IMR-90 (cell line): ENCODE measurements around the gene TPST1. TPM values are rescaled to one million over a fixed set of nuclear protein-coding genes. Genes with fewer than 3 reads are reported as not detected.
A peak's percentile ranks its signal among the peaks of the same experiment; 100 is the strongest.

ENCODE experiments used
- ATAC-seq: fragments of 200-7000 bp; cut with Tn5 transposase; 2 replicates; pipeline ENCODE4 v1.9.1; 2020; ENCODE audit warnings: low read depth, mild to moderate bottlenecking, moderate library complexity
- BruUV-seq: library from RNA; stranded (reverse); fragments of 400-500 nt; replicated peaks from 2 replicates; lab custom pipeline; 2021; lab: Mats Ljungman, UMichigan
- CTCF ChIA-PET: fragments of 300-600 bp; formaldehyde crosslinking; extraction: SDS; loops from one replicate; lab custom pipeline; 2021; ENCODE audit warnings: antibody characterized with exemption; lab: Yijun Ruan, JAX
- POLR2A ChIA-PET: fragments of 300-600 bp; sonication (Branson Sonifier 250); formaldehyde crosslinking; loops from one replicate; lab custom pipeline; 2022; ENCODE audit warnings: antibody characterized with exemption; ENCODE audit not compliant: unreplicated experiment; lab: Charles Lee
- DNase-seq: peaks from one replicate; pipeline ENCODE4 v3.0.0; 2013
- H2AFZ ChIP-seq: replicated peaks from 2 replicates; pipeline ENCODE3; 2013; ENCODE audit warnings: low read length, mild to moderate bottlenecking; ENCODE audit not compliant: poor library complexity
- H2AK5ac ChIP-seq: 2 replicates; pipeline ENCODE4 v1.6.1; 2013; ENCODE audit warnings: low read depth, low read length, inconsistent platforms
- H2AK9ac ChIP-seq: replicated peaks from 2 replicates; pipeline ENCODE3; 2013; ENCODE audit warnings: mild to moderate bottlenecking, low read depth, low read length, moderate library complexity; ENCODE audit not compliant: poor library complexity
- H2BK120ac ChIP-seq: 2 replicates; pipeline ENCODE4 v1.6.1; 2013; ENCODE audit warnings: low read depth, low read length, inconsistent platforms
- H2BK15ac ChIP-seq: 3 replicates; pipeline ENCODE4 v1.6.1; 2013; ENCODE audit warnings: low read depth, low read length, inconsistent platforms
- H2BK20ac ChIP-seq: 2 replicates; pipeline ENCODE4 v1.6.1; 2013; ENCODE audit warnings: low read depth, mild to moderate bottlenecking, inconsistent platforms, low read length, moderate library complexity
- H2BK5ac ChIP-seq: 2 replicates; pipeline ENCODE4 v1.6.1; 2013; ENCODE audit warnings: mild to moderate bottlenecking, low read depth, low read length, inconsistent platforms; ENCODE audit not compliant: poor library complexity, severe bottlenecking
- H3K14ac ChIP-seq: replicated peaks from 2 replicates; pipeline ENCODE4 v1.6.1; 2013; ENCODE audit warnings: low read depth, low read length, inconsistent platforms
- H3K18ac ChIP-seq: 2 replicates; pipeline ENCODE4 v1.6.1; 2013; ENCODE audit warnings: low read depth, low read length, control low read depth
- H3K23ac ChIP-seq: 2 replicates; pipeline ENCODE4 v1.6.1; 2013; ENCODE audit warnings: low read depth, low read length, inconsistent platforms
- H3K27ac ChIP-seq: 2 replicates; pipeline ENCODE4 v1.5.1; 2013; ENCODE audit warnings: mild to moderate bottlenecking, control low read depth, low read length; ENCODE audit not compliant: insufficient read depth
- H3K27me3 ChIP-seq: 2 replicates; pipeline ENCODE4 v1.6.1; 2013; ENCODE audit warnings: low read length; ENCODE audit not compliant: control insufficient read depth, insufficient read depth
- H3K36me3 ChIP-seq: 2 replicates; pipeline ENCODE4 v1.6.1; 2013; ENCODE audit warnings: low read length, mixed read lengths; ENCODE audit not compliant: control insufficient read depth, insufficient read depth
- H3K4ac ChIP-seq: 2 replicates; pipeline ENCODE4 v1.6.1; 2013; ENCODE audit warnings: low read depth, low read length, inconsistent platforms
- H3K4me1 ChIP-seq: 2 replicates; pipeline ENCODE4 v1.6.1; 2013; ENCODE audit warnings: low read length, mixed read lengths; ENCODE audit not compliant: control insufficient read depth, insufficient read depth
- H3K4me2 ChIP-seq: 2 replicates; pipeline ENCODE4 v1.6.1; 2013; ENCODE audit warnings: low read depth, mild to moderate bottlenecking, control low read depth, low read length, moderate library complexity
- H3K4me3 ChIP-seq: 2 replicates; pipeline ENCODE4 v1.5.1; 2013; ENCODE audit warnings: low read depth, mild to moderate bottlenecking, control low read depth, low read length, moderate library complexity; ENCODE audit not compliant: insufficient read depth
- H3K56ac ChIP-seq: 2 replicates; pipeline ENCODE4 v1.6.1; 2013; ENCODE audit warnings: low read length, inconsistent platforms; ENCODE audit not compliant: insufficient read depth; ENCODE audit errors: extremely low read depth
- H3K79me1 ChIP-seq, 2 experiments: 2 replicates each; pipeline ENCODE4 v1.6.1; 2013; ENCODE audit warnings: low read length in 2 of 2, inconsistent platforms in 1 of 2, low read depth in 1 of 2
- H3K9ac ChIP-seq: 2 replicates; pipeline ENCODE4 v1.6.1; 2013; ENCODE audit warnings: low read depth, low read length, control low read depth
- H3K9me1 ChIP-seq: 2 replicates; pipeline ENCODE4 v1.6.1; 2013; ENCODE audit warnings: low read length, inconsistent platforms; ENCODE audit not compliant: insufficient read depth
- H3K9me3 ChIP-seq: 2 replicates; pipeline ENCODE4 v1.6.1; 2013; ENCODE audit warnings: low read length; ENCODE audit not compliant: control insufficient read depth, insufficient read depth
- H4K20me1 ChIP-seq: 2 replicates; pipeline ENCODE4 v1.6.1; 2013; ENCODE audit warnings: low read length, inconsistent platforms; ENCODE audit not compliant: insufficient read depth
- H4K5ac ChIP-seq: 2 replicates; pipeline ENCODE4 v1.6.1; 2013; ENCODE audit warnings: mild to moderate bottlenecking, low read depth, low read length, control low read depth
- H4K8ac ChIP-seq, 2 experiments: 2 replicates each; pipeline ENCODE4 v1.6.1; 2013; ENCODE audit warnings: low read depth in 2 of 2, low read length in 2 of 2, control low read depth in 1 of 2, inconsistent platforms in 1 of 2
- H4K91ac ChIP-seq: 2 replicates; pipeline ENCODE4 v1.6.1; 2013; ENCODE audit warnings: low read depth, low read length, inconsistent platforms; ENCODE audit not compliant: insufficient read depth
- CEBPB ChIP-seq: IDR thresholded peaks from 2 replicates; pipeline ENCODE4 v1.6.1; 2012; ENCODE audit warnings: low read depth, low read length, improper control_type of control experiment
- ELK1 ChIP-seq: fragments of 150-350 bp; IDR thresholded peaks from 2 replicates; pipeline ENCODE4 v1.6.1; 2016; ENCODE audit warnings: low read depth, mild to moderate bottlenecking, low read length, moderate library complexity, borderline replicate concordance
- FOS ChIP-seq: fragments of 150-350 bp; IDR thresholded peaks from 2 replicates; pipeline ENCODE4 v1.6.1; 2016; ENCODE audit warnings: low read depth, low read length
- WGBS, 2 experiments: methylation state at CpG; one replicate each; pipeline versions ENCODE4 v1.1.5 to v1.1.7; 2013; ENCODE audit warnings: missing lambda C conversion rate in 2 of 2; ENCODE audit not compliant: insufficient read length in 1 of 2; ENCODE audit errors: extremely low coverage in 2 of 2; 5-methylcytosine and 5-hydroxymethylcytosine counted together
- dilution Hi-C: fragments of 300-500 bp; cut with HindIII; formaldehyde crosslinking; loops from one replicate; pipeline ENCODE4 v1.14.3; 2018; ENCODE audit warnings: low sequenced_read_pairs; ENCODE audit not compliant: unreplicated experiment
- in situ Hi-C: fragments of 300-500 bp; cut with MboI; formaldehyde crosslinking; loops from 3 replicates; pipeline ENCODE4 v1.14.3; 2019; ENCODE audit warnings: low sequenced_read_pairs, inconsistent platforms, mixed read lengths
- intact Hi-C: fragments of 100-400 bp; cut with micrococcal nuclease; formaldehyde crosslinking; loops from 2 replicates; pipeline ENCODE4 v1.10.0; 2022
- polyA plus RNA-seq, 3 experiments: library from polyadenylated mRNA; depleted of rRNA; stranded (reverse); fragments of >200 nt; gene quantifications; 2 replicates each; pipeline ENCODE4 v1.2.3, GENCODE V29; 2012; ENCODE audit warnings: low replicate concordance in 1 of 3
- total RNA-seq: library from RNA; depleted of rRNA; stranded (reverse); fragments of >200 nt; gene quantifications from 2 replicates; pipeline ENCODE4 v1.2.3, GENCODE V29; 2012
- TF ChIP-seq, protein P1 (sequence below): fragments of 150-350 bp; IDR thresholded peaks from 2 replicates; pipeline ENCODE4 v1.6.1; 2017; ENCODE audit warnings: mild to moderate bottlenecking, antibody characterized with exemption, low read length, low read depth

The TPST1 gene
- total and polyA plus RNA-seq, 2 of the 4 experiments (the other 2 are of a cell fraction): 37.7 to 58.6 TPM

DNA sequence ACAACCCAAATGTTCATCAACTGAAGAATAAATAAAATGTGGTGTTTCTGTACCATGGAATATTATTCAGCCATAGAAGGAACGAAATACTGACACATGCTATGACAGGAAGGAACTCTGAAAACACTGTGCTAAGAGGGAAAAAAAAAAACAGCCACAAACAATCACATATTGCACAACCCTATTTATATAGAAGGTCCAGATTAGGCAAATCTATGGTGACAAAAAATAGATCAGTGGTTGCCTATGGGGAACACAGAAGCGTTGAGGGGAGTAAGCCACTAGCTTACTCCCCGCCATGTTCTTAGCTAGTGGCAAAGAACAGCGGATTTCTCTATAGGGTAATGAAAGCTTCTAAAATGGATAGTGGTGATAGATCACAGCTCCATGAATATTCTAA is 198.4 kb downstream of the TPST1 start:
- dilution Hi-C loops (no loop called here), intact Hi-C loops (no loop called here), in situ Hi-C loops (no loop called here)
- no peak for DNase-seq
- TF ChIP-seq CEBPB (0 out of 2 replicates have a peak, but pooled peaks have one; percentile 22), ELK1 (no peak), FOS (no peak)
- TF ChIP-seq, protein P1, sequence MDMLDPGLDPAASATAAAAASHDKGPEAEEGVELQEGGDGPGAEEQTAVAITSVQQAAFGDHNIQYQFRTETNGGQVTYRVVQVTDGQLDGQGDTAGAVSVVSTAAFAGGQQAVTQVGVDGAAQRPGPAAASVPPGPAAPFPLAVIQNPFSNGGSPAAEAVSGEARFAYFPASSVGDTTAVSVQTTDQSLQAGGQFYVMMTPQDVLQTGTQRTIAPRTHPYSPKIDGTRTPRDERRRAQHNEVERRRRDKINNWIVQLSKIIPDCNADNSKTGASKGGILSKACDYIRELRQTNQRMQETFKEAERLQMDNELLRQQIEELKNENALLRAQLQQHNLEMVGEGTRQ: no peak
- Histone ChIP-seq H3K56ac (no peak overlapping the region), H3K14ac (no peak overlapping the region), H3K4ac (no peak overlapping the region), H2BK15ac (no peak overlapping the region), H2BK5ac (no peak overlapping the region), H3K27ac (no peak overlapping the region), H3K23ac (no peak overlapping the region), H3K4me3 (no peak overlapping the region), H3K9ac (no peak overlapping the region), H4K20me1 (no peaks in the 10 kb centered on the region), H4K5ac (no peak overlapping the region), H3K4me1 (peaks cover 2% of the 10 kb centered on the region; the same call in 1 of the 2 replicates), H2AFZ (no peak overlapping the region), H3K9me3 (peaks cover 6% of the 10 kb centered on the region; the same call in 1 of the 2 replicates), H3K9me1 (no peaks in the 10 kb centered on the region), H2BK120ac (no peak overlapping the region), H3K18ac (no peak overlapping the region), H4K8ac (no peak overlapping the region), H3K27me3 (no peaks in the 10 kb centered on the region), H4K91ac (no peak overlapping the region), H3K4me2 (no peak overlapping the region), H3K36me3 (0 out of 2 replicates have a peak, but pooled peaks cover 1% of the 10 kb centered on the region), H2AK5ac (no peak overlapping the region), H2AK9ac (no peak overlapping the region), H3K79me1 (no peaks in the 10 kb centered on the region), H2BK20ac (no peak overlapping the region)
- POLR2A ChIA-PET: no interaction called here
- CTCF ChIA-PET: no interaction called here
- no CpG with 5 or more reads among the region's 4 CpGs for WGBS, 2 experiments
- ATAC-seq: no peak
- no TSS peak for BruUV-seq
